AG04450 (cell line): Measurements from ENCODE around the gene IL4. TPM values are rescaled to one million over a fixed set of nuclear protein-coding genes. Genes with fewer than 3 reads are reported as not detected.
A peak's percentile ranks its signal among the peaks of the same experiment; 100 is the strongest.
"Not testable (repeated sequence)": the region's sequence is repeated elsewhere in the genome, so short reads cannot be mapped to it uniquely, and the experiment has no call there.

Experiments
- CTCF ChIA-PET: fragments of 300-600, 350-600 bp; formaldehyde crosslinking; extraction: SDS; loops from one replicate; lab custom pipeline; 2022; ENCODE audit warnings: antibody characterized with exemption, inconsistent platforms; lab: Charles Lee
- POLR2A ChIA-PET: fragments of 350-600 bp; formaldehyde crosslinking; extraction: SDS; loops from one replicate; lab custom pipeline; 2021; ENCODE audit warnings: antibody characterized with exemption, inconsistent platforms; lab: Yijun Ruan, JAX
- DNase-seq: peaks from one replicate; pipeline ENCODE4 v3.0.0-alpha.2; 2011; ENCODE audit warnings: low read depth, low spot score
- H3K27ac ChIP-seq: one replicate; pipeline ENCODE4 v1.5.1; 2012; ENCODE audit warnings: low read depth, low read length, control low read depth
- H3K27me3 ChIP-seq: one replicate; pipeline ENCODE4 v1.6.0; 2012; ENCODE audit warnings: low read length; ENCODE audit not compliant: control insufficient read depth, insufficient read depth
- H3K4me3 ChIP-seq: 2 replicates; pipeline ENCODE4 v1.5.1; 2011; ENCODE audit warnings: mild to moderate bottlenecking, low read depth, low read length, control low read depth
- H3K9me3 ChIP-seq: 2 replicates; pipeline ENCODE4 v1.5.1; 2012; ENCODE audit warnings: low read length; ENCODE audit not compliant: control insufficient read depth, insufficient read depth
- CTCF ChIP-seq: IDR thresholded peaks from 2 replicates; pipeline ENCODE4 v1.5.1; 2011; ENCODE audit warnings: low read depth, low read length, control low read depth, inconsistent platforms
- polyA minus RNA-seq: library from RNA; depleted of rRNA, polyadenylated mRNA; stranded (reverse); fragments of >200 nt; gene quantifications from 2 replicates; pipeline ENCODE4 v1.2.3, GENCODE V29; 2011; rRNA and poly(A)+ RNA removed
- polyA plus RNA-seq: library from polyadenylated mRNA; depleted of rRNA; stranded (reverse); fragments of >200 nt; gene quantifications from 2 replicates; pipeline ENCODE4 v1.2.3, GENCODE V29; 2011; rRNA removed

IL4 gene
- polyA plus RNA-seq = not detected in 2 replicates
- polyA minus RNA-seq = not detected in 2 replicates

GRCh38 chr5:132673939-132674630 lies at the start of gene IL4:
Gene IL4 (plus strand): TSS chr5:132673989. CDS start chr5:132674051, 62 bp downstream.
- CTCF ChIA-PET = interaction anchor here (0.7 to 1.6 kb wide), 2 partner anchors 43 to 146 kb away, joined by 3 to 5 read pairs; no protein-coding TSS in a partner anchor
- peak within 1 kb of the TSS; percentile 95 for H3K27ac ChIP-seq

GRCh38 chr5:132627470-132627869 lies 46.3 kb upstream of the IL4 start:
- H3K4me3 ChIP-seq = no peak overlapping the region
- CTCF ChIA-PET = no interaction called here
- no peaks in the 10 kb centered on the region for H3K9me3 ChIP-seq
- DNase-seq = no peak
- no peak overlapping the region for H3K27ac ChIP-seq
- POLR2A ChIA-PET = no interaction called here
- no peaks in the 10 kb centered on the region for H3K27me3 ChIP-seq
- TF ChIP-seq CTCF = no peak

More at GRCh38 chr5:132673939-132674630, at the start of gene IL4:
- H3K27me3 ChIP-seq = no peaks in the 10 kb centered on the region
- POLR2A ChIA-PET = interaction anchor here (1.1 kb wide), 1 partner anchor 164 kb away, joined by 4 read pairs; no protein-coding TSS in a partner anchor
- H3K4me3 ChIP-seq = no peak within 1 kb of the TSS
- no peak for TF ChIP-seq CTCF
- DNase-seq = no peak
- H3K9me3 ChIP-seq = peaks cover 3% of the 10 kb centered on the region; the same call in 1 of the 2 replicates

GRCh38 chr5:132628814-132629213 lies 45.0 kb upstream of the IL4 start:
- CTCF ChIA-PET = no interaction called here
- H3K9me3 ChIP-seq = no peaks in the 10 kb centered on the region
- DNase-seq = no peak
- no peaks in the 10 kb centered on the region for H3K27me3 ChIP-seq
- TF ChIP-seq CTCF = no peak
- POLR2A ChIA-PET = interaction anchor here (0.5 kb wide), 1 partner anchor 330 kb away, joined by 4 read pairs; no protein-coding TSS in a partner anchor
- H3K27ac ChIP-seq = no peak overlapping the region
- no peak overlapping the region for H3K4me3 ChIP-seq

DNA sequence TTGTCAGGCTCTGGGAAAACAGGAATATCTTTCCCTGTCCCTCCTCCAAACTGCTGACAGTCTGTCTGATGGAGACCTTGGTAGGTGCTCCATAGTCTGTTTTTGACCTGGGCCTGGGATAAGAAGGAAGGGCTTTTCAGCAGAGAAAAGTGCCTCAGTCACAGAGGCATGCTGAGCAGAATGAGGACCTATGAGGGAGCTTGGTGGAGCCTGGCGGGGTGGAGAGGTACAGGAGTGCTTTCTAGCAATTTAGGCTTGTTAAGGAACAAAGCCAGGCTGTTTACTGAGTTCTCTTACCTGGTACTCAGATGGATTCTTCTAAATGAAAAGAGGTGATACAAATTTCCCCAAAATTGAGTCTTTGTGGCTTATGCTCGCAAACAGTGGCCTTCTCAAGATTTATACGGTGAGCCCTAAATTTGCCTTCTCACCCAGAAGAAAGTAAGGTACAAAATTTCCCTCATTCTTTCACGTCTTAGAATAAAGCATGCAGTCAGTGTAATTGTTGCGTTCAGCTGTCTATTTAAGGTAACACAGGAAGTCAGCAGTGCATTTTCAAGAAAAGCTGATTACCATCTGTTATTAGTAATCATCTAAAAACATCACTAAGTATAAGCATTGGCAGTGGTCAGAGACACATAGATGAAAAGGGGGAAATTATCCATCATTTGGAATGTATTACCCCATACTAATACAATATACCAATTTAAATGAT lies 44.4 kb upstream of the IL4 start:
- Histone ChIP-seq H3K27me3 (no peaks in the 10 kb centered on the region), H3K4me3 (no peak overlapping the region), H3K9me3 (no peaks in the 10 kb centered on the region), H3K27ac (no peak overlapping the region)
- no peak for DNase-seq
- ChIA-PET POLR2A (no interaction called here), CTCF (interaction anchor here (1.2 kb wide), 1 partner anchor 243 kb away, joined by 5 read pairs; no protein-coding TSS in a partner anchor)
- no peak for TF ChIP-seq CTCF

DNA sequence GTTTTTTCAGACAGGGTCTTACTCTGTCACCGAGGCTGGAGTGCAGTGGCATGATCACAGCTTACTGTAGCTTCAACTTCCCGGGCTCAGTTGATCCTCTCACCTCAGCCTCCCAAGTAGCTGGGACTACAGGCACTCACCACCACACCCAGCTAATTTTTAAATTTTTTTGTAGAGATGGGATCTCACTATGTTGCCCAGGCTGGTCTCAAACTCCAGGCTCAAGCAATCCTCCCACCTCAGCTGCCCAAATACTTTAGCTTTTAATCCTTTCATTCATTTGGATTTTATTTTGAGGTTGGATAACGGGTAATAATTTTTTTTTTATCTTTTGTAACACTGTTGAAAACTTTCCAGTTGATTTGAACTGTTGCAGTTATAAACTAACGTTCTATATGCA lies 40.2 kb upstream of the IL4 start:
- H3K9me3 ChIP-seq, CTCF ChIA-PET, H3K4me3 ChIP-seq, H3K27ac ChIP-seq, POLR2A ChIA-PET, H3K27me3 ChIP-seq, DNase-seq: not testable (repeated sequence)
